K562 (cell line): Measurements from ENCODE around the gene DCAF8. TPM values are rescaled to one million over a fixed set of nuclear protein-coding genes. Genes with fewer than 3 reads are reported as not detected.

Source experiments
- ATF1 ChIP-seq, 2 experiments: fragments of 450-650 bp in 1 of 2; IDR thresholded peaks; 2 replicates each; pipeline ENCODE4 v1.6.1; 2016; ENCODE audit warnings: missing compliant biosample characterization in 1 of 2, missing genetic modification characterization in 1 of 2
- BHLHE40 ChIP-seq: IDR thresholded peaks from 2 replicates; pipeline ENCODE4 v1.6.1; 2011; ENCODE audit warnings: low read length, improper control_type of control experiment
- DACH1 ChIP-seq: fragments of 450-650 bp; IDR thresholded peaks from 2 replicates; pipeline ENCODE4 v1.6.1; 2018; ENCODE audit not compliant: partially characterized antibody
- GTF2E2 ChIP-seq: fragments of 200-800 bp; sonication (Bioruptor generic); IDR thresholded peaks from 2 replicates; pipeline ENCODE4 v1.6.1; 2016; ENCODE audit warnings: missing genetic modification characterization, missing compliant biosample characterization
- HOXB6 ChIP-seq: fragments of 250-450 bp; sonication (Bioruptor Pico); IDR thresholded peaks from 2 replicates; pipeline ENCODE4 v1.5.1; 2022; ENCODE audit warnings: mild to moderate bottlenecking, borderline replicate concordance
- PTBP1 ChIP-seq: fragments of 200-400 bp; formaldehyde crosslinking; IDR thresholded peaks from 2 replicates; pipeline ENCODE4 v1.6.1; 2017; ENCODE audit warnings: low read depth, low read length
- SRSF9 ChIP-seq: fragments of 200-400 bp; formaldehyde crosslinking; IDR thresholded peaks from 2 replicates; pipeline ENCODE4 v1.6.1; 2017; ENCODE audit warnings: low read depth, low read length, borderline replicate concordance
- ZBTB1 ChIP-seq: sonication (generic); formaldehyde crosslinking; IDR thresholded peaks from 2 replicates; pipeline ENCODE4 v1.8.1; 2023; ENCODE audit warnings: missing genetic modification reagents, low read depth, mild to moderate bottlenecking, borderline replicate concordance
- ZNF507 ChIP-seq: conservative IDR thresholded peaks from 2 replicates; pipeline ENCODE4 v1.6.1; 2017; ENCODE audit warnings: missing genetic modification characterization, missing compliant biosample characterization
- ZNF668 ChIP-seq: fragments of 250-450 bp; sonication (Bioruptor Pico); IDR thresholded peaks from 2 replicates; pipeline ENCODE4 v1.8.0; 2022; ENCODE audit warnings: mild to moderate bottlenecking, inconsistent platforms
- polyA plus RNA-seq, 8 experiments: library from polyadenylated mRNA; depleted of rRNA in 4 of 8; stranded (reverse) in 5 of 8; unstranded in 3 of 8; fragments of >200 nt; fragmentation: Nextera tagmentation in 2 of 8; fragmentation: Illumina TruSeq in 1 of 8; extraction: Ambion mirVana in 2 of 8; extraction: Trizol in 1 of 8; gene quantifications; 2 replicates each; pipeline versions ENCODE4 v1.2.1 to v1.2.3, GENCODE V29; 2011 to 2014; ENCODE audit warnings: inconsistent platforms in 1 of 8, missing spikeins in 1 of 8
- total RNA-seq, 7 experiments: library from RNA; depleted of rRNA in 6 of 7; stranded (reverse); fragments of >200 nt in 6 of 7; fragmentation: Illumina TruSeq in 2 of 7; extraction: Trizol in 2 of 7; gene quantifications; 2 replicates each; pipeline versions ENCODE4 v1.2.1 to v1.2.3, GENCODE V29; 2011 to 2021; ENCODE audit warnings: low replicate concordance in 1 of 7
- TF ChIP-seq, protein P1 (sequence below): sonication (generic); formaldehyde crosslinking; IDR thresholded peaks from 2 replicates; pipeline ENCODE4 v1.8.1; 2023; ENCODE audit warnings: mild to moderate bottlenecking, missing genetic modification reagents
- TF ChIP-seq, protein P2 (sequence below): fragments of 200-800 bp; sonication (Bioruptor generic); IDR thresholded peaks from 2 replicates; pipeline ENCODE4 v1.6.1; 2016; ENCODE audit warnings: missing genetic modification characterization, missing compliant biosample characterization
- TF ChIP-seq, protein P3 (sequence below): fragments of 450-650 bp; conservative IDR thresholded peaks from 2 replicates; pipeline ENCODE4 v1.6.1; 2016; ENCODE audit warnings: missing genetic modification characterization, low read depth, mild to moderate bottlenecking, control low read depth, missing compliant biosample characterization
- TF ChIP-seq, protein P4 (sequence below), 2 experiments: IDR thresholded peaks in 1 of 2; conservative IDR thresholded peaks in 1 of 2; 2 replicates each; pipeline ENCODE4 v1.6.1; 2016; ENCODE audit warnings: low read depth in 2 of 2, mild to moderate bottlenecking in 1 of 2, missing compliant biosample characterization in 1 of 2, missing genetic modification characterization in 1 of 2, moderate library complexity in 1 of 2

Gene DCAF8
- total and polyA plus RNA-seq, 9 of the 15 experiments (the other 6 are each of a cell fraction or from before 2014, with no cell fraction given), result 11.6 to 149 (median 81.3) TPM

DNA sequence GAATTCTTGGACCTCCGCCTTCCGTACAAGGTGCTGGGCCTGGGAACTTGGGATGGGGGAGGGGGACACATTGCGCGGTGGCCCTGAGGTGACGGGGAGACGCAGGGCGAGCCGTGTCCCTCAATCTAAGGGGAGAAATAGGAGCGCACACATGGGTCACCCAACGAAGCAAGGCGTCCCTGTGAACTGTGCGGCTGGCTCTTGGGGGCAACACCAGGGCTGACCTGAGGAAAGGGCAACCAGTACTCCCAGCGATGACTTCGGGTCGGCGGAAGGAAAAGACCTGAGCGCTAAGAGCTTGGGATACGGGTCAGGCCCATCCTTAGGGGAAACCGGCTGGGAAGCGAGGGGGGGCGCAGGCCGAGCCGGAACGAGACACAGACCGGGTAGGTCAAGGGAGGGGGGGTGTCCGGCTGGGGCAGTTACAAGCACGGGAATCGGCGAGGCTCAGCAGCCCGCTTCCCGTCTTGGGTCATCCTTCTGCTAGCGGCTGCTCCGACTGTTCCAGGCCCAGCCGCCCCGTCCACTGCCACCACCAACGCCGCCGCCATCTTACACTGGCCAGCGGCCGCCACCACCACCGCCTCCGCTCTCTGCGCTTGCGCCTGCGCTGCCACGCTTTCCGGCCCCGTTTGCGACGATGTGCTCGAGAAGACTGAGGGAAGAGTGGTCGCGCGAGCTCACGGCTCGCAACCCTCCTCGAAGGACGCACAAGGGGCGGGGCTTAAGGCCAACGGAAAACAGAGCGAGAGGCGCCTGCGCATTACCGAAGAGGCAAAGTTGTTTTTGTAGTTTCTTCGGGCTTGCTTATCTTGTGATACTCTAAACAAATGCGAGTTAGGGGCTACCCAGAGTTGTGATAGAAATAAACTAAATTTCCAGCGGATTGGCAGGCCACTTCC lies at the start of gene DCAF8 (continued):
- TF ChIP-seq ZNF507 (tag) (no peak), ZBTB1 (no peak), PTBP1 (no peak), HOXB6 (CRISPR knock-in tag) (no peak), DACH1 (no peak), ATF1 (CRISPR knock-in tag; IDR thresholded peaks at IDR 0.05) (no peak), ATF1 (tag; IDR thresholded peaks at IDR 0.05) (peak; percentile 37; the same call in 1 of the 2 replicates), GTF2E2 (tag) (peak; percentile 97), SRSF9 (no peak), ZNF668 (no peak), BHLHE40 (peak; percentile 45; the same call in 1 of the 2 replicates)
- TF ChIP-seq, protein P1, sequence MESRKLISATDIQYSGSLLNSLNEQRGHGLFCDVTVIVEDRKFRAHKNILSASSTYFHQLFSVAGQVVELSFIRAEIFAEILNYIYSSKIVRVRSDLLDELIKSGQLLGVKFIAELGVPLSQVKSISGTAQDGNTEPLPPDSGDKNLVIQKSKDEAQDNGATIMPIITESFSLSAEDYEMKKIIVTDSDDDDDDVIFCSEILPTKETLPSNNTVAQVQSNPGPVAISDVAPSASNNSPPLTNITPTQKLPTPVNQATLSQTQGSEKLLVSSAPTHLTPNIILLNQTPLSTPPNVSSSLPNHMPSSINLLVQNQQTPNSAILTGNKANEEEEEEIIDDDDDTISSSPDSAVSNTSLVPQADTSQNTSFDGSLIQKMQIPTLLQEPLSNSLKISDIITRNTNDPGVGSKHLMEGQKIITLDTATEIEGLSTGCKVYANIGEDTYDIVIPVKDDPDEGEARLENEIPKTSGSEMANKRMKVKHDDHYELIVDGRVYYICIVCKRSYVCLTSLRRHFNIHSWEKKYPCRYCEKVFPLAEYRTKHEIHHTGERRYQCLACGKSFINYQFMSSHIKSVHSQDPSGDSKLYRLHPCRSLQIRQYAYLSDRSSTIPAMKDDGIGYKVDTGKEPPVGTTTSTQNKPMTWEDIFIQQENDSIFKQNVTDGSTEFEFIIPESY (CRISPR knock-in tag), result no peak
- TF ChIP-seq, protein P2, sequence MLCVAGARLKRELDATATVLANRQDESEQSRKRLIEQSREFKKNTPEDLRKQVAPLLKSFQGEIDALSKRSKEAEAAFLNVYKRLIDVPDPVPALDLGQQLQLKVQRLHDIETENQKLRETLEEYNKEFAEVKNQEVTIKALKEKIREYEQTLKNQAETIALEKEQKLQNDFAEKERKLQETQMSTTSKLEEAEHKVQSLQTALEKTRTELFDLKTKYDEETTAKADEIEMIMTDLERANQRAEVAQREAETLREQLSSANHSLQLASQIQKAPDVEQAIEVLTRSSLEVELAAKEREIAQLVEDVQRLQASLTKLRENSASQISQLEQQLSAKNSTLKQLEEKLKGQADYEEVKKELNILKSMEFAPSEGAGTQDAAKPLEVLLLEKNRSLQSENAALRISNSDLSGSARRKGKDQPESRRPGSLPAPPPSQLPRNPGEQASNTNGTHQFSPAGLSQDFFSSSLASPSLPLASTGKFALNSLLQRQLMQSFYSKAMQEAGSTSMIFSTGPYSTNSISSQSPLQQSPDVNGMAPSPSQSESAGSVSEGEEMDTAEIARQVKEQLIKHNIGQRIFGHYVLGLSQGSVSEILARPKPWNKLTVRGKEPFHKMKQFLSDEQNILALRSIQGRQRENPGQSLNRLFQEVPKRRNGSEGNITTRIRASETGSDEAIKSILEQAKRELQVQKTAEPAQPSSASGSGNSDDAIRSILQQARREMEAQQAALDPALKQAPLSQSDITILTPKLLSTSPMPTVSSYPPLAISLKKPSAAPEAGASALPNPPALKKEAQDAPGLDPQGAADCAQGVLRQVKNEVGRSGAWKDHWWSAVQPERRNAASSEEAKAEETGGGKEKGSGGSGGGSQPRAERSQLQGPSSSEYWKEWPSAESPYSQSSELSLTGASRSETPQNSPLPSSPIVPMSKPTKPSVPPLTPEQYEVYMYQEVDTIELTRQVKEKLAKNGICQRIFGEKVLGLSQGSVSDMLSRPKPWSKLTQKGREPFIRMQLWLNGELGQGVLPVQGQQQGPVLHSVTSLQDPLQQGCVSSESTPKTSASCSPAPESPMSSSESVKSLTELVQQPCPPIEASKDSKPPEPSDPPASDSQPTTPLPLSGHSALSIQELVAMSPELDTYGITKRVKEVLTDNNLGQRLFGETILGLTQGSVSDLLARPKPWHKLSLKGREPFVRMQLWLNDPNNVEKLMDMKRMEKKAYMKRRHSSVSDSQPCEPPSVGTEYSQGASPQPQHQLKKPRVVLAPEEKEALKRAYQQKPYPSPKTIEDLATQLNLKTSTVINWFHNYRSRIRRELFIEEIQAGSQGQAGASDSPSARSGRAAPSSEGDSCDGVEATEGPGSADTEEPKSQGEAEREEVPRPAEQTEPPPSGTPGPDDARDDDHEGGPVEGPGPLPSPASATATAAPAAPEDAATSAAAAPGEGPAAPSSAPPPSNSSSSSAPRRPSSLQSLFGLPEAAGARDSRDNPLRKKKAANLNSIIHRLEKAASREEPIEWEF, result no peak
- TF ChIP-seq, protein P3, sequence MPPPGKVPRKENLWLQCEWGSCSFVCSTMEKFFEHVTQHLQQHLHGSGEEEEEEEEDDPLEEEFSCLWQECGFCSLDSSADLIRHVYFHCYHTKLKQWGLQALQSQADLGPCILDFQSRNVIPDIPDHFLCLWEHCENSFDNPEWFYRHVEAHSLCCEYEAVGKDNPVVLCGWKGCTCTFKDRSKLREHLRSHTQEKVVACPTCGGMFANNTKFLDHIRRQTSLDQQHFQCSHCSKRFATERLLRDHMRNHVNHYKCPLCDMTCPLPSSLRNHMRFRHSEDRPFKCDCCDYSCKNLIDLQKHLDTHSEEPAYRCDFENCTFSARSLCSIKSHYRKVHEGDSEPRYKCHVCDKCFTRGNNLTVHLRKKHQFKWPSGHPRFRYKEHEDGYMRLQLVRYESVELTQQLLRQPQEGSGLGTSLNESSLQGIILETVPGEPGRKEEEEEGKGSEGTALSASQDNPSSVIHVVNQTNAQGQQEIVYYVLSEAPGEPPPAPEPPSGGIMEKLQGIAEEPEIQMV (tag), result no peak
- TF ChIP-seq, protein P4, sequence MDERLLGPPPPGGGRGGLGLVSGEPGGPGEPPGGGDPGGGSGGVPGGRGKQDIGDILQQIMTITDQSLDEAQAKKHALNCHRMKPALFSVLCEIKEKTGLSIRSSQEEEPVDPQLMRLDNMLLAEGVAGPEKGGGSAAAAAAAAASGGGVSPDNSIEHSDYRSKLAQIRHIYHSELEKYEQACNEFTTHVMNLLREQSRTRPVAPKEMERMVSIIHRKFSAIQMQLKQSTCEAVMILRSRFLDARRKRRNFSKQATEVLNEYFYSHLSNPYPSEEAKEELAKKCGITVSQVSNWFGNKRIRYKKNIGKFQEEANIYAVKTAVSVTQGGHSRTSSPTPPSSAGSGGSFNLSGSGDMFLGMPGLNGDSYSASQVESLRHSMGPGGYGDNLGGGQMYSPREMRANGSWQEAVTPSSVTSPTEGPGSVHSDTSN (CRISPR knock-in tag; IDR thresholded peaks at IDR 0.05; ENCODE audit: low read depth), result no peak
- TF ChIP-seq, protein P4 (tag; conservative IDR thresholded peaks at IDR 0.05; ENCODE audit: low read depth), result no peak
